Measurements from ENCODE around the gene ERBIN. TPM values are rescaled to one million over a fixed set of nuclear protein-coding genes. Genes with fewer than 3 reads are reported as not detected.

The ERBIN gene
- total RNA-seq, 2 donors from 2014 or later: 17.8 to 52.7 TPM

DNA sequence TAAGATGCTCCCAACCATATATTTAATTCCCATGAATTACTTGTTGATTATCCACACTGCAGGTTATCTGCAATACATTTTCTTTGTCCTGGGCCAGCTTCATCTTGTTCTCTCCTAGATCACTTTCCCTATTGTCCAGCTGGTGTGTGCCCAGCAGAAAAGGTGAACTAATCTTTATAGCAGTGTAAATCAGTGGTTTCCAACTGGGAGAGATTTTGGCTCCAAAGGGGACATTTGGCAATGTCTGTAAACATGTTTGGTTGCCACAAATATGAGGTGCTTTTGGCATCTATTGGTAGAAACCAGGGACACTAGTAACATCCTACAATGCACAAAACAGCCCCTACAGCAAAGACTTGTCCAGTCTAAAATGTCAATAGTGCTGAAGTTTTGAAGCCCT lies 20.1 kb upstream of the ERBIN start:
- H3K9me3 ChIP-seq: no peaks in the 10 kb centered on the region
- no peak for TF ChIP-seq POLR2A (IDR thresholded peaks at IDR 0.05)
- TF ChIP-seq, protein P1, sequence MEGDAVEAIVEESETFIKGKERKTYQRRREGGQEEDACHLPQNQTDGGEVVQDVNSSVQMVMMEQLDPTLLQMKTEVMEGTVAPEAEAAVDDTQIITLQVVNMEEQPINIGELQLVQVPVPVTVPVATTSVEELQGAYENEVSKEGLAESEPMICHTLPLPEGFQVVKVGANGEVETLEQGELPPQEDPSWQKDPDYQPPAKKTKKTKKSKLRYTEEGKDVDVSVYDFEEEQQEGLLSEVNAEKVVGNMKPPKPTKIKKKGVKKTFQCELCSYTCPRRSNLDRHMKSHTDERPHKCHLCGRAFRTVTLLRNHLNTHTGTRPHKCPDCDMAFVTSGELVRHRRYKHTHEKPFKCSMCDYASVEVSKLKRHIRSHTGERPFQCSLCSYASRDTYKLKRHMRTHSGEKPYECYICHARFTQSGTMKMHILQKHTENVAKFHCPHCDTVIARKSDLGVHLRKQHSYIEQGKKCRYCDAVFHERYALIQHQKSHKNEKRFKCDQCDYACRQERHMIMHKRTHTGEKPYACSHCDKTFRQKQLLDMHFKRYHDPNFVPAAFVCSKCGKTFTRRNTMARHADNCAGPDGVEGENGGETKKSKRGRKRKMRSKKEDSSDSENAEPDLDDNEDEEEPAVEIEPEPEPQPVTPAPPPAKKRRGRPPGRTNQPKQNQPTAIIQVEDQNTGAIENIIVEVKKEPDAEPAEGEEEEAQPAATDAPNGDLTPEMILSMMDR (IDR thresholded peaks at IDR 0.05): no peak
- H3K4me1 ChIP-seq: no peaks in the 10 kb centered on the region
- no peaks in the 10 kb centered on the region for H3K36me3 ChIP-seq (replicated peaks in 1 of 2; ENCODE audit: insufficient read depth in 1 of 2, low read depth in 2 of 2)
- ATAC-seq: no peak
- DNase-seq: no peak
- H3K27me3 ChIP-seq: no peaks in the 10 kb centered on the region
- H3K4me3 ChIP-seq: no peak overlapping the region
- intact Hi-C loops (cut with DNase I): no loop called here
- no peak overlapping the region for H3K27ac ChIP-seq

DNA sequence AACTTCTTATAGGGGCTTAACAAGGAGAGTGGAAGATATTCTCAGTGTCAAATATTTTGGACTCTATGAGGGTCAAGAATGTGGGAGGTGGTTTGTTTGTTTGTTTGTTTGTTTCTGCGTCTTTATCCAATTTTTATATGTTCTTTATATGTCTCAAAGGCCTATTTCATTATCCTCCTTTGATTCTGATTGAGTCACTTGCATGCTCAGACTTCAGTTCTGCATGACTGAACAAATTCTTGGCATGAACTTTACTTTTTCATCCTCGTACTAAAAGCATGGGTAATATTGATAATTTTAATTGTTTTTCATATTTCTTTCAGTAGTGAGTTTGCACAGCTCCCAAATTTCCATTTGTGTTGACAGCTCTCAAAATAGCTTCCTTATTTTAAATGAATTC lies 19.2 kb upstream of the ERBIN start:
- H3K4me3 ChIP-seq: no peak overlapping the region
- intact Hi-C loops (cut with DNase I): no loop called here
- no peak for ATAC-seq
- no peak for DNase-seq
- H3K27ac ChIP-seq: no peak overlapping the region
- no peaks in the 10 kb centered on the region for H3K36me3 ChIP-seq (replicated peaks in 1 of 2; ENCODE audit: insufficient read depth in 1 of 2, low read depth in 2 of 2)
- H3K27me3 ChIP-seq: no peaks in the 10 kb centered on the region
- TF ChIP-seq, protein P1 (IDR thresholded peaks at IDR 0.05): no peak
- no peak for TF ChIP-seq POLR2A (IDR thresholded peaks at IDR 0.05)
- no peaks in the 10 kb centered on the region for H3K4me1 ChIP-seq
- H3K9me3 ChIP-seq: no peaks in the 10 kb centered on the region
- 57 to 58% methylated on average over 2 of the region's 2 CpGs for WGBS, 2 donors

DNA sequence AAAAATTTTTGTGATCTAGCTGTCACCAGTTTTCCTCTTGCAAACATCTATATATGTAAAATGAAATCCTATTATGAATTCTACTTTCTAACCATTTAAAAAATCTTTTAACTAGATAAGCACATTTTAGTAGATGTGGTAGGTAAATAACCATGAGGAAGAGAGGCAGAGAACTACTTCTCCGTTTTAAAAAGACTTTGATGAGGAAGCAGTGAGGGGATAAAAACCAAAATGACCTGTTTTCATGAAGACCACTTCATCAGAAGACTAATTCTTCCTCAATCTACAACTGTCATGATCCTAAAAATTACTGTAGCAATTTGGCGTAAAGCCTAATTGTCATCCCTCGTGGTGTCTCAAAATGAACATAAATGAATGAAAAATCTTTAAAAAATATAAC lies 15.7 kb upstream of the ERBIN start:
- H3K9me3 ChIP-seq: no peaks in the 10 kb centered on the region
- no peak for TF ChIP-seq POLR2A (IDR thresholded peaks at IDR 0.05)
- TF ChIP-seq, protein P1 (IDR thresholded peaks at IDR 0.05): no peak
- no peaks in the 10 kb centered on the region for H3K36me3 ChIP-seq (replicated peaks in 1 of 2; ENCODE audit: insufficient read depth in 1 of 2, low read depth in 2 of 2)
- WGBS, 2 donors: 54 to 71% methylated on average over 3 of the region's 3 CpGs
- intact Hi-C loops (cut with DNase I): no loop called here
- DNase-seq (no peak), ATAC-seq (no peak)
- no peak overlapping the region for H3K4me3 ChIP-seq
- no peaks in the 10 kb centered on the region for H3K27me3 ChIP-seq
- H3K27ac ChIP-seq: no peak overlapping the region
- peaks cover 8% of the 10 kb centered on the region for H3K4me1 ChIP-seq

DNA sequence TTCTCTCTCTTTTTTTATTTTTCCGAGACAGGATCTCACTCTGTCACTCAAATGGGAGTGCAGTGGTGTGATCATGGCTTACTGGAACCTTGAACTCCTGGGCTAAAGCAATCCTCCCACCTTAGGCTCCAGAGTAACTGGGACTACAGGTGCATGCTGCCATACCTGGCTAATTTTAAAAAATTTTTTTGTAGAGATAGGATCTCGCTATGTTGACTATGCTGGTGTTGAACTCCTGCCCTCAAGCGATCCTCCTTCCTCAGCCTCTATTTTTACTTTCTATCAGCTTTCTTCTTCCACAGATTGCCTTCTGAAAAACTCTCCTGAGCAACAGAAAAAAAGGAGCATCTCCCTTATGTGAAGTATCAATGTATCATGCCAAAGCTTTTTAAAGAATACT lies 14.1 kb upstream of the ERBIN start:
- Histone ChIP-seq H3K27ac (no peak overlapping the region), H3K27me3 (no peaks in the 10 kb centered on the region), H3K4me1 (peaks cover 8% of the 10 kb centered on the region), H3K36me3 (replicated peaks in 1 of 2; ENCODE audit: insufficient read depth in 1 of 2, low read depth in 2 of 2) (no peaks in the 10 kb centered on the region), H3K4me3 (no peak overlapping the region), H3K9me3 (no peaks in the 10 kb centered on the region)
- ATAC-seq (no peak), DNase-seq (no peak)
- 88 to 97% methylated on average over 3 of the region's 3 CpGs for WGBS, 2 donors
- intact Hi-C loops (cut with DNase I): no loop called here
- TF ChIP-seq, protein P1 (IDR thresholded peaks at IDR 0.05): no peak
- TF ChIP-seq POLR2A (IDR thresholded peaks at IDR 0.05): no peak

DNA sequence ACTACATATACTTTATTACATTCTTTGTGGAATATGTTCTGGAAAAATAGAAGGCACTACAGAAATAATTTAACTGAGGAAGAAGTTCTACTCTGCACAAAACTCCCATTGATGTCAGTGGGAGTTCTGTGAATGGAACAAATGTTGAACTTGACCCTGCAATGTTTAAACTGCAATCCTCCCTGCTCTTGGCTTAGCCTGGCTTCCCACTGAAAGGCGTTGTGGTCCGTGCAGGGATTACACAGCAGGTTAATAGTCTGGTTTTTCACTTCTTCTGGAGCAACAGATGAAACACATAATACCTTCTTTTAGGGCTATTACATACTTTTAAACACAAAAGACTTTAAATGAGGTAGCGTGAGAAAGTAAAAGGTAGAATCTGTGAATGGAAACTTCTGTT lies 12.9 kb upstream of the ERBIN start:
- DNase-seq: peak in 1 of 4 donors; percentile 13
- peaks cover 8% of the 10 kb centered on the region for H3K4me1 ChIP-seq
- H3K27ac ChIP-seq: peak overlapping the region in 1 of 4 donors; percentile 8
- no peaks in the 10 kb centered on the region for H3K36me3 ChIP-seq (replicated peaks in 1 of 2; ENCODE audit: insufficient read depth in 1 of 2, low read depth in 2 of 2)
- ATAC-seq: peak; percentile 35
- no peak overlapping the region for H3K4me3 ChIP-seq
- no peaks in the 10 kb centered on the region for H3K9me3 ChIP-seq
- H3K27me3 ChIP-seq: no peaks in the 10 kb centered on the region
- no peak for TF ChIP-seq POLR2A (IDR thresholded peaks at IDR 0.05)
- TF ChIP-seq, protein P1 (IDR thresholded peaks at IDR 0.05): peak in 2 of 7 experiments; percentile 10 to 13
- intact Hi-C loops (cut with DNase I): no loop called here
- WGBS, 2 donors: 39 to 42% methylated on average over 3 of the region's 3 CpGs
